IMR-90 (cell line): ENCODE measurements around the gene TGM1. TPM values are rescaled to one million over a fixed set of nuclear protein-coding genes. Genes with fewer than 3 reads are reported as not detected.
A peak's percentile ranks its signal among the peaks of the same experiment; 100 is the strongest.

Experiments used
- ATAC-seq: fragments of 200-7000 bp; cut with Tn5 transposase; 2 replicates; pipeline ENCODE4 v1.9.1; 2020; ENCODE audit warnings: low read depth, mild to moderate bottlenecking, moderate library complexity
- BruUV-seq: library from RNA; stranded (reverse); fragments of 400-500 nt; replicated peaks from 2 replicates; lab custom pipeline; 2021; lab: Mats Ljungman, UMichigan
- CTCF ChIA-PET: fragments of 300-600 bp; formaldehyde crosslinking; extraction: SDS; loops from one replicate; lab custom pipeline; 2021; ENCODE audit warnings: antibody characterized with exemption; lab: Yijun Ruan, JAX
- POLR2A ChIA-PET: fragments of 300-600 bp; sonication (Branson Sonifier 250); formaldehyde crosslinking; loops from one replicate; lab custom pipeline; 2022; ENCODE audit warnings: antibody characterized with exemption; ENCODE audit not compliant: unreplicated experiment; lab: Charles Lee
- DNase-seq: peaks from one replicate; pipeline ENCODE4 v3.0.0; 2013
- H2AFZ ChIP-seq: replicated peaks from 2 replicates; pipeline ENCODE3; 2013; ENCODE audit warnings: low read length, mild to moderate bottlenecking; ENCODE audit not compliant: poor library complexity
- H2AK5ac ChIP-seq: 2 replicates; pipeline ENCODE4 v1.6.1; 2013; ENCODE audit warnings: low read depth, low read length, inconsistent platforms
- H2AK9ac ChIP-seq: replicated peaks from 2 replicates; pipeline ENCODE3; 2013; ENCODE audit warnings: mild to moderate bottlenecking, low read depth, low read length, moderate library complexity; ENCODE audit not compliant: poor library complexity
- H2BK120ac ChIP-seq: 2 replicates; pipeline ENCODE4 v1.6.1; 2013; ENCODE audit warnings: low read depth, low read length, inconsistent platforms
- H2BK15ac ChIP-seq: 3 replicates; pipeline ENCODE4 v1.6.1; 2013; ENCODE audit warnings: low read depth, low read length, inconsistent platforms
- H2BK20ac ChIP-seq: 2 replicates; pipeline ENCODE4 v1.6.1; 2013; ENCODE audit warnings: low read depth, mild to moderate bottlenecking, inconsistent platforms, low read length, moderate library complexity
- H2BK5ac ChIP-seq: 2 replicates; pipeline ENCODE4 v1.6.1; 2013; ENCODE audit warnings: mild to moderate bottlenecking, low read depth, low read length, inconsistent platforms; ENCODE audit not compliant: poor library complexity, severe bottlenecking
- H3K14ac ChIP-seq: replicated peaks from 2 replicates; pipeline ENCODE4 v1.6.1; 2013; ENCODE audit warnings: low read depth, low read length, inconsistent platforms
- H3K18ac ChIP-seq: 2 replicates; pipeline ENCODE4 v1.6.1; 2013; ENCODE audit warnings: low read depth, low read length, control low read depth
- H3K23ac ChIP-seq: 2 replicates; pipeline ENCODE4 v1.6.1; 2013; ENCODE audit warnings: low read depth, low read length, inconsistent platforms
- H3K27ac ChIP-seq: 2 replicates; pipeline ENCODE4 v1.5.1; 2013; ENCODE audit warnings: mild to moderate bottlenecking, control low read depth, low read length; ENCODE audit not compliant: insufficient read depth
- H3K27me3 ChIP-seq: 2 replicates; pipeline ENCODE4 v1.6.1; 2013; ENCODE audit warnings: low read length; ENCODE audit not compliant: control insufficient read depth, insufficient read depth
- H3K36me3 ChIP-seq: 2 replicates; pipeline ENCODE4 v1.6.1; 2013; ENCODE audit warnings: low read length, mixed read lengths; ENCODE audit not compliant: control insufficient read depth, insufficient read depth
- H3K4ac ChIP-seq: 2 replicates; pipeline ENCODE4 v1.6.1; 2013; ENCODE audit warnings: low read depth, low read length, inconsistent platforms
- H3K4me1 ChIP-seq: 2 replicates; pipeline ENCODE4 v1.6.1; 2013; ENCODE audit warnings: low read length, mixed read lengths; ENCODE audit not compliant: control insufficient read depth, insufficient read depth
- H3K4me2 ChIP-seq: 2 replicates; pipeline ENCODE4 v1.6.1; 2013; ENCODE audit warnings: low read depth, mild to moderate bottlenecking, control low read depth, low read length, moderate library complexity
- H3K4me3 ChIP-seq: 2 replicates; pipeline ENCODE4 v1.5.1; 2013; ENCODE audit warnings: low read depth, mild to moderate bottlenecking, control low read depth, low read length, moderate library complexity; ENCODE audit not compliant: insufficient read depth
- H3K56ac ChIP-seq: 2 replicates; pipeline ENCODE4 v1.6.1; 2013; ENCODE audit warnings: low read length, inconsistent platforms; ENCODE audit not compliant: insufficient read depth; ENCODE audit errors: extremely low read depth
- H3K79me1 ChIP-seq, 2 experiments: 2 replicates each; pipeline ENCODE4 v1.6.1; 2013; ENCODE audit warnings: low read length in 2 of 2, inconsistent platforms in 1 of 2, low read depth in 1 of 2
- H3K9ac ChIP-seq: 2 replicates; pipeline ENCODE4 v1.6.1; 2013; ENCODE audit warnings: low read depth, low read length, control low read depth
- H3K9me1 ChIP-seq: 2 replicates; pipeline ENCODE4 v1.6.1; 2013; ENCODE audit warnings: low read length, inconsistent platforms; ENCODE audit not compliant: insufficient read depth
- H3K9me3 ChIP-seq: 2 replicates; pipeline ENCODE4 v1.6.1; 2013; ENCODE audit warnings: low read length; ENCODE audit not compliant: control insufficient read depth, insufficient read depth
- H4K20me1 ChIP-seq: 2 replicates; pipeline ENCODE4 v1.6.1; 2013; ENCODE audit warnings: low read length, inconsistent platforms; ENCODE audit not compliant: insufficient read depth
- H4K5ac ChIP-seq: 2 replicates; pipeline ENCODE4 v1.6.1; 2013; ENCODE audit warnings: mild to moderate bottlenecking, low read depth, low read length, control low read depth
- H4K8ac ChIP-seq, 2 experiments: 2 replicates each; pipeline ENCODE4 v1.6.1; 2013; ENCODE audit warnings: low read depth in 2 of 2, low read length in 2 of 2, control low read depth in 1 of 2, inconsistent platforms in 1 of 2
- H4K91ac ChIP-seq: 2 replicates; pipeline ENCODE4 v1.6.1; 2013; ENCODE audit warnings: low read depth, low read length, inconsistent platforms; ENCODE audit not compliant: insufficient read depth
- MAZ ChIP-seq: IDR thresholded peaks from 2 replicates; pipeline ENCODE4 v1.6.1; 2012; ENCODE audit warnings: low read depth, mild to moderate bottlenecking, low read length, improper control_type of control experiment, moderate library complexity, borderline replicate concordance
- POLR2A ChIP-seq: IDR thresholded peaks from 2 replicates; pipeline ENCODE4 v1.6.1; 2012; ENCODE audit warnings: mild to moderate bottlenecking, low read depth, low read length
- RCOR1 ChIP-seq: IDR thresholded peaks from 2 replicates; pipeline ENCODE4 v1.6.1; 2012; ENCODE audit warnings: mild to moderate bottlenecking, low read length, improper control_type of control experiment; ENCODE audit not compliant: insufficient replicate concordance
- WGBS, 2 experiments: methylation state at CpG; one replicate each; pipeline versions ENCODE4 v1.1.5 to v1.1.7; 2013; ENCODE audit warnings: missing lambda C conversion rate in 2 of 2; ENCODE audit not compliant: insufficient read length in 1 of 2; ENCODE audit errors: extremely low coverage in 2 of 2; 5-methylcytosine and 5-hydroxymethylcytosine counted together
- dilution Hi-C: fragments of 300-500 bp; cut with HindIII; formaldehyde crosslinking; loops from one replicate; pipeline ENCODE4 v1.14.3; 2018; ENCODE audit warnings: low sequenced_read_pairs; ENCODE audit not compliant: unreplicated experiment
- in situ Hi-C: fragments of 300-500 bp; cut with MboI; formaldehyde crosslinking; loops from 3 replicates; pipeline ENCODE4 v1.14.3; 2019; ENCODE audit warnings: low sequenced_read_pairs, inconsistent platforms, mixed read lengths
- intact Hi-C: fragments of 100-400 bp; cut with micrococcal nuclease; formaldehyde crosslinking; loops from 2 replicates; pipeline ENCODE4 v1.10.0; 2022
- polyA plus RNA-seq, 3 experiments: library from polyadenylated mRNA; depleted of rRNA; stranded (reverse); fragments of >200 nt; gene quantifications; 2 replicates each; pipeline ENCODE4 v1.2.3, GENCODE V29; 2012; ENCODE audit warnings: low replicate concordance in 1 of 3
- total RNA-seq: library from RNA; depleted of rRNA; stranded (reverse); fragments of >200 nt; gene quantifications from 2 replicates; pipeline ENCODE4 v1.2.3, GENCODE V29; 2012

Gene TGM1
- total and polyA plus RNA-seq, 2 of the 4 experiments (the other 2 are of a cell fraction) = 0.72 to 3.3 TPM

- Histone ChIP-seq H4K8ac (no peak overlapping the region), H3K4ac (no peak overlapping the region), H2BK120ac (no peak overlapping the region), H2BK20ac (no peak overlapping the region), H4K20me1 (no peaks in the 10 kb centered on the region; the same call in 1 of the 2 replicates), H3K9me1 (no peaks in the 10 kb centered on the region), H2BK15ac (no peak overlapping the region), H3K4me2 (no peak overlapping the region), H3K4me1 (no peaks in the 10 kb centered on the region; the same call in 1 of the 2 replicates), H3K36me3 (no peaks in the 10 kb centered on the region), H3K27me3 (no peaks in the 10 kb centered on the region), H3K14ac (no peak overlapping the region), H3K4me3 (no peak overlapping the region), H2AFZ (no peak overlapping the region), H2AK5ac (no peak overlapping the region), H2BK5ac (no peak overlapping the region), H3K56ac (no peak overlapping the region), H2AK9ac (no peak overlapping the region), H3K23ac (no peak overlapping the region), H3K79me1 (peaks cover 0 to 11% of the 10 kb centered on the region in 2 experiments), H3K27ac (no peak overlapping the region), H3K9ac (no peak overlapping the region), H3K9me3 (no peaks in the 10 kb centered on the region), H4K91ac (no peak overlapping the region), H3K18ac (no peak overlapping the region), H4K5ac (no peak overlapping the region)
- no peak for TF ChIP-seq RCOR1
- no peak for TF ChIP-seq POLR2A
- TF ChIP-seq MAZ = no peak
- ChIA-PET CTCF (no interaction called here), POLR2A (no interaction called here)
- WGBS, 2 experiments = 85% methylated on average over 4 of the region's 6 CpGs; no CpG with 5 or more reads in 1 of the 2 experiments
- peak; percentile 43 for ATAC-seq
- intact Hi-C loops (no loop called here), dilution Hi-C loops (no loop called here), in situ Hi-C loops (no loop called here)
- no TSS peak for BruUV-seq
- no peak for DNase-seq
These were observed 18.0 kb upstream of the TGM1 start for GRCh38 chr14:24280797-24281460.
